ENCODE results near the gene WNT7B.

Gene WNT7B

GRCh38 chr22:45885941-45886395 is 91.0 kb downstream of the WNT7B start:
- DNase-seq (ENCODE audit: extremely low spot score): no peak
- CTCF ChIA-PET: no interaction called here
- TF ChIP-seq SUZ12 (IDR thresholded peaks at IDR 0.05) (no peak), ARNT (IDR thresholded peaks at IDR 0.05) (no peak), NFRKB (IDR thresholded peaks at IDR 0.05) (no peak), BHLHE40 (IDR thresholded peaks at IDR 0.05; ENCODE audit: borderline replicate concordance) (no peak), PKNOX1 (IDR thresholded peaks at IDR 0.05) (no peak), SP1 (IDR thresholded peaks at IDR 0.05) (no peak), ELF4 (IDR thresholded peaks at IDR 0.05) (no peak), L3MBTL2 (conservative IDR thresholded peaks at IDR 0.05) (no peak), ZNF384 (IDR thresholded peaks at IDR 0.05) (no peak), CTBP1 (IDR thresholded peaks at IDR 0.05; ENCODE audit: borderline replicate concordance) (no peak), LEF1 (IDR thresholded peaks at IDR 0.05; ENCODE audit: borderline replicate concordance) (no peak), FOXM1 (IDR thresholded peaks at IDR 0.05; ENCODE audit: borderline replicate concordance) (no peak), HDGF (IDR thresholded peaks at IDR 0.05; ENCODE audit: borderline replicate concordance) (no peak), FOXA1 (IDR thresholded peaks at IDR 0.05) (no peak), FOXK2 (IDR thresholded peaks at IDR 0.05) (no peak), TARDBP (IDR thresholded peaks at IDR 0.05) (no peak)
- POLR2A ChIA-PET: no interaction called here

GRCh38 chr22:45885171-45885840 is 91.7 kb downstream of the WNT7B start:
- ChIA-PET POLR2A (no interaction called here), CTCF (no interaction called here)
- DNase-seq (ENCODE audit: extremely low spot score): no peak
- TF ChIP-seq FOXK2 (IDR thresholded peaks at IDR 0.05): no peak
- TF ChIP-seq L3MBTL2 (conservative IDR thresholded peaks at IDR 0.05): no peak
- no peak for TF ChIP-seq ZNF384 (IDR thresholded peaks at IDR 0.05)
- TF ChIP-seq CTBP1 (IDR thresholded peaks at IDR 0.05; ENCODE audit: borderline replicate concordance): no peak
- TF ChIP-seq PKNOX1 (IDR thresholded peaks at IDR 0.05): no peak
- TF ChIP-seq LEF1 (IDR thresholded peaks at IDR 0.05; ENCODE audit: borderline replicate concordance): no peak
- TF ChIP-seq HDGF (IDR thresholded peaks at IDR 0.05; ENCODE audit: borderline replicate concordance): no peak
- TF ChIP-seq TARDBP (IDR thresholded peaks at IDR 0.05): no peak
- TF ChIP-seq SUZ12 (IDR thresholded peaks at IDR 0.05): no peak
- no peak for TF ChIP-seq FOXM1 (IDR thresholded peaks at IDR 0.05; ENCODE audit: borderline replicate concordance)
- TF ChIP-seq ARNT (IDR thresholded peaks at IDR 0.05): no peak
- no peak for TF ChIP-seq ELF4 (IDR thresholded peaks at IDR 0.05)
- TF ChIP-seq SP1 (IDR thresholded peaks at IDR 0.05): no peak
- no peak for TF ChIP-seq NFRKB (IDR thresholded peaks at IDR 0.05)
- TF ChIP-seq FOXA1 (IDR thresholded peaks at IDR 0.05): no peak
- TF ChIP-seq BHLHE40 (IDR thresholded peaks at IDR 0.05; ENCODE audit: borderline replicate concordance): no peak

GRCh38 chr22:45884201-45885062 is 92.5 kb downstream of the WNT7B start:
- ChIA-PET POLR2A (no interaction called here), CTCF (no interaction called here)
- DNase-seq (ENCODE audit: extremely low spot score): no peak
- TF ChIP-seq ELF4 (IDR thresholded peaks at IDR 0.05): no peak
- no peak for TF ChIP-seq FOXA1 (IDR thresholded peaks at IDR 0.05)
- no peak for TF ChIP-seq L3MBTL2 (conservative IDR thresholded peaks at IDR 0.05)
- TF ChIP-seq SUZ12 (IDR thresholded peaks at IDR 0.05): no peak
- TF ChIP-seq FOXK2 (IDR thresholded peaks at IDR 0.05): no peak
- no peak for TF ChIP-seq PKNOX1 (IDR thresholded peaks at IDR 0.05)
- no peak for TF ChIP-seq HDGF (IDR thresholded peaks at IDR 0.05; ENCODE audit: borderline replicate concordance)
- no peak for TF ChIP-seq FOXM1 (IDR thresholded peaks at IDR 0.05; ENCODE audit: borderline replicate concordance)
- TF ChIP-seq SP1 (IDR thresholded peaks at IDR 0.05): no peak
- TF ChIP-seq ARNT (IDR thresholded peaks at IDR 0.05): no peak
- TF ChIP-seq CTBP1 (IDR thresholded peaks at IDR 0.05; ENCODE audit: borderline replicate concordance): no peak
- no peak for TF ChIP-seq NFRKB (IDR thresholded peaks at IDR 0.05)
- no peak for TF ChIP-seq ZNF384 (IDR thresholded peaks at IDR 0.05)

GRCh38 chr22:45883811-45884170 is 93.2 kb downstream of the WNT7B start:
- TF ChIP-seq FOXK2 (IDR thresholded peaks at IDR 0.05) (no peak), ZNF384 (IDR thresholded peaks at IDR 0.05) (no peak), BHLHE40 (IDR thresholded peaks at IDR 0.05; ENCODE audit: borderline replicate concordance) (no peak), HDGF (IDR thresholded peaks at IDR 0.05; ENCODE audit: borderline replicate concordance) (no peak), LEF1 (IDR thresholded peaks at IDR 0.05; ENCODE audit: borderline replicate concordance) (no peak), TARDBP (IDR thresholded peaks at IDR 0.05) (no peak), ARNT (IDR thresholded peaks at IDR 0.05) (no peak), PKNOX1 (IDR thresholded peaks at IDR 0.05) (no peak)
- ChIA-PET CTCF (no interaction called here), POLR2A (no interaction called here)
- no peak for DNase-seq (ENCODE audit: extremely low spot score)

Measured in HEK293T (cell line).